Chondrocyte (in vitro differentiated cells): ENCODE data around the gene GPER1. TPM values are rescaled to one million over a fixed set of nuclear protein-coding genes. Genes with fewer than 3 reads are reported as not detected.
"Not testable (repeated sequence)": the region's sequence is repeated elsewhere in the genome, so short reads cannot be mapped to it uniquely, and the experiment has no call there.

ENCODE experiments used
- DNase-seq: peaks from one replicate; pipeline ENCODE4 v3.0.0; 2021; ENCODE audit warnings: mixed read lengths, low spot score
- H3K27ac Mint-ChIP-seq: one replicate; pipeline ENCODE4 v1.8.0; 2021; ENCODE audit warnings: mild to moderate bottlenecking, moderate library complexity, mixed read lengths; ENCODE audit not compliant: unreplicated experiment
- H3K27me3 Mint-ChIP-seq: 2 replicates; pipeline ENCODE4 v1.8.0; 2021; ENCODE audit warnings: low read depth, mixed read lengths
- H3K36me3 Mint-ChIP-seq: 2 replicates; pipeline ENCODE4 v1.8.0; 2021; ENCODE audit warnings: low read depth, mixed read lengths
- H3K4me1 Mint-ChIP-seq: 2 replicates; pipeline ENCODE4 v1.8.0; 2021; ENCODE audit warnings: low read depth, mild to moderate bottlenecking, mixed read lengths
- H3K4me3 Mint-ChIP-seq: one replicate; pipeline ENCODE4 v1.8.0; 2021; ENCODE audit warnings: mild to moderate bottlenecking, moderate library complexity, mixed read lengths; ENCODE audit not compliant: unreplicated experiment
- H3K9me3 Mint-ChIP-seq: 2 replicates; pipeline ENCODE4 v1.8.0; 2021; ENCODE audit warnings: low read depth, mixed read lengths
- CTCF ChIP-seq: fragments of 200-600 bp; sonication (generic); IDR thresholded peaks from 2 replicates; pipeline ENCODE4 v1.5.0; 2021; ENCODE audit warnings: antibody characterized with exemption, mild to moderate bottlenecking, moderate library complexity
- long read RNA-seq: library from polyadenylated mRNA; stranded (forward); transcript quantifications from one replicate; pipeline ENCODE4 v2.0.0, GENCODE V29; 2021
- total RNA-seq: library from RNA; stranded (reverse); gene quantifications from 3 replicates; pipeline ENCODE4 v1.2.1, GENCODE V29; 2021

GPER1 gene
- 5.7 to 9.9 TPM (median 9.5 TPM) in 3 replicates for total RNA-seq
- long read RNA-seq, transcript GPER1-201 (2 exons, 2,778 nt), result minor isoform, 5 of 57 reads
- long read RNA-seq, transcript GPER1-202 (2 exons, 2,639 nt), result major isoform, 43 of 57 reads
- long read RNA-seq, transcript GPER1-205 (3 exons, 1,105 nt), result minor isoform, 5 of 57 reads
- long read RNA-seq, partial matches to known transcripts, result 0 of 57 reads
- long read RNA-seq, other reads (novel, unspliced or antisense), result 4 of 57 reads

DNA sequence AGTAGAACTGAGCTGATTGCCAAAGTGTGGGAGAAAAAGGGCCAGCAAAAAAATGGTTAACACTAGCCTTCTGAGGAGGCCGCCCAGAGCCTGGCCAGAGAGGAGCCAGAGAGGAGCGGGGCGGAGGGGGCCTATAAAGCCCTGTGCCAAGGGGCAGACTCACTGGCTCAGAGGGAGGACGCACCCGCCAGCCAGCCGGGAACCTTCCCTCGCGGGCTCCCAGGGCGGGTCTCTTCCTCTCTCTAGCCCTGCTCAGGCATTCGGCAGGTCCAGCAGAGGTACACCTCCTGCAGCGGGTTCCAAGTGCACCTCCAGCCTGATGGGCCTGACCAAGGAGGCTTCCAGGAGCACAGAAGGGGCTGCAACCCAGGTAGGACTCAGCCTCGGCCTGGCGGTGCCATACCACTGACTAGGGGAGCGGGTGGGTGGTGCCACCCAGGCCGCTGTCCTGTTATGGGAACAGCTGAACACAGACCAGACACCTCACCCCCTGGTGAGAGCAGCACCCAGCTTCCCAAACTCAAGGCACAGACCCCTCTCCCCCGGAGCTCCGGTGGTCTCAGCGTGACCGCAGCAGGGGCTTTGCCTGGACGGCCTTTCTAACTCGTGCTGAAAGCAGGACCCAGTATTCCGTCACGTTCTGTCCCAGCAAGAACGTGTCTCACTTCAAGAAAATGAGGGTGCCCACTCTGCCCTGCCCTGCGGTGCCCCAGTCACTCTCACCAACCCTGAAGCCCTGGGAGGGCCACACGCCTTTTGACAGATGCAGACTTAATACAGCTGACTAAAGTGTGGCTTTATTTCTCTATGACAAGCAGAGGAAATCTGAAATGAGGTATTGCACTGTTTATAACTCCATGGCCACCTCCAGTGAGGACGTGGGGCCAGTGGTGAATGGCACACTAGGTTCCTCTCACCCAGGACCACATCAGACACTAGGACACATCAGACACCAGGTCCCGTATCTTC lies at the start of gene GPER1:
GPER1 (plus strand) TSS at position 162 of the 969 bp plus-strand sequence. CDS start 3,616 bp downstream, outside the sequence.
- peak within 1 kb of the TSS; percentile 80 for H3K4me3 Mint-ChIP-seq
- no peak for TF ChIP-seq CTCF
- H3K4me1 Mint-ChIP-seq, result peaks cover 62% of the 10 kb centered on the region
- H3K36me3 Mint-ChIP-seq, result peaks cover 9% of the 10 kb centered on the region
- peak within 1 kb of the TSS; percentile 94 for H3K27ac Mint-ChIP-seq
- no peaks in the 10 kb centered on the region for H3K27me3 Mint-ChIP-seq
- no peak for DNase-seq
- H3K9me3 Mint-ChIP-seq, result no peaks in the 10 kb centered on the region

DNA sequence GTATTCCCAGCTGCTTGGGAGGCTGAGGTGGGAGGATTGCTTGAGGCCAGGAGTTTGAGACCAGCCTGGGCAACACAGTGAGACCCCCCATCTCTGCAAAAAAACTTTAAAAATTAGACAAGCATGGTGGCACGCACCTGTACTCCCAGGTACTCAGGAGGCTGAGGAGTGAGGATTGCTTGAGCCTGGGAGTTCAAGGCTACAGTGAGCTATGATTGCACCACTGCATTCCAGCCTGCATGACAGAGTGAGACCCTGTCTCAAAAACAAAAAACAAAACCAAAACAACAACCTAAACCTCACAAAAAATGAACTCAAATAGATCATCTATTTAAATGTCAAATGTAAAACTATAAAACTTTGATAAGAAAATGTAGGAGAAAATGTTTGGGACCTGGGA lies 47.7 kb upstream of the GPER1 start:
- not testable (repeated sequence) for H3K36me3 Mint-ChIP-seq, H3K4me3 Mint-ChIP-seq, H3K27me3 Mint-ChIP-seq, DNase-seq, H3K9me3 Mint-ChIP-seq, H3K27ac Mint-ChIP-seq
- H3K4me1 Mint-ChIP-seq, result peaks cover 25% of the 10 kb centered on the region

- DNase-seq, result peak; percentile 87
- H3K4me1 Mint-ChIP-seq, result peaks cover 31% of the 10 kb centered on the region
- peak overlapping the region; percentile 47 for H3K4me3 Mint-ChIP-seq
- peak overlapping the region; percentile 88 for H3K27ac Mint-ChIP-seq
- no peaks in the 10 kb centered on the region for H3K27me3 Mint-ChIP-seq
- no peaks in the 10 kb centered on the region for H3K9me3 Mint-ChIP-seq
- no peak for TF ChIP-seq CTCF
- H3K36me3 Mint-ChIP-seq, result no peaks in the 10 kb centered on the region
Measured at GRCh38 chr7:1040790-1041189, 47.1 kb upstream of the GPER1 start.

- TF ChIP-seq CTCF, result no peak
- Mint-ChIP-seq H3K27ac (no peak overlapping the region), H3K9me3 (no peaks in the 10 kb centered on the region), H3K36me3 (no peaks in the 10 kb centered on the region), H3K4me1 (peaks cover 33% of the 10 kb centered on the region), H3K27me3 (no peaks in the 10 kb centered on the region), H3K4me3 (no peak overlapping the region)
- peak; percentile 81 for DNase-seq
Measured at GRCh38 chr7:1041551-1042491, 46.1 kb upstream of the GPER1 start.

- TF ChIP-seq CTCF, result no peak
- Mint-ChIP-seq H3K27me3 (no peaks in the 10 kb centered on the region), H3K4me1 (peaks cover 33% of the 10 kb centered on the region), H3K36me3 (no peaks in the 10 kb centered on the region), H3K9me3 (no peaks in the 10 kb centered on the region), H3K27ac (no peak overlapping the region), H3K4me3 (no peak overlapping the region)
- DNase-seq, result no peak
Measured at GRCh38 chr7:1042492-1042833, 45.5 kb upstream of the GPER1 start.
